Occipital lobe (tissue), 2 donors: ENCODE results near the gene MYO5C. TPM values are rescaled to one million over a fixed set of nuclear protein-coding genes. Genes with fewer than 3 reads are reported as not detected.

Experiments used
- DNase-seq: peaks from one replicate; lab custom pipeline; 2025; lab: John Stamatoyannopoulos, UW
- total RNA-seq: library from RNA; depleted of rRNA; stranded (reverse); fragments of >200 nt; gene quantifications from one replicate; pipeline ENCODE4 v1.2.3, GENCODE V29; 2014

MYO5C gene
- total RNA-seq: 1.2 TPM

- DNase-seq: peak; percentile 47
Observed at GRCh38 chr15:52295421-52296001, at the start of gene MYO5C. TSS of gene MYO5C (minus strand) at chr15:52295804. CDS start at chr15:52295636, 168 bp downstream.

GRCh38 chr15:52344592-52344991 lies 49.0 kb upstream of the MYO5C start:
- no peak for DNase-seq

DNA sequence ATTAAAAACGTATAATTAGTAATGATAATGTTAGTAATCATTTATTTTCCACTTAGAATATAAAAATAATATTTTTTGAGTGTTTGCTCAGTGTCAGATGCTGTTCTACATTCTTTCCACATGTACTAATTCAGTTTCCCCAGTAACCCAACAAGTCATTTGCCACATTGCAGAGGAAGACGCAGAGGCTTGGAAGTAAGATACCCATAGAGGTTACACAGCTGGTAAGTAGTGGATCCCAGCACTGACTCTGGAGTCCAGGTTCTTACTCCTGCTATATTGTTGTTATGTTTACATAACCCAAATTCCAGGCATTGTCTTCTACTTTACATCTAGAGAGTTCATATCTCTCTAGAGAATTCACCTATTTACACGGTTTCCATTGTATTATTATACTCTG lies 48.2 kb upstream of the MYO5C start:
- DNase-seq: no peak

GRCh38 chr15:52340093-52340492 lies 44.5 kb upstream of the MYO5C start:
- no peak for DNase-seq

- DNase-seq: no peak
Observed at GRCh38 chr15:52338891-52339290, 43.3 kb upstream of the MYO5C start.

DNA sequence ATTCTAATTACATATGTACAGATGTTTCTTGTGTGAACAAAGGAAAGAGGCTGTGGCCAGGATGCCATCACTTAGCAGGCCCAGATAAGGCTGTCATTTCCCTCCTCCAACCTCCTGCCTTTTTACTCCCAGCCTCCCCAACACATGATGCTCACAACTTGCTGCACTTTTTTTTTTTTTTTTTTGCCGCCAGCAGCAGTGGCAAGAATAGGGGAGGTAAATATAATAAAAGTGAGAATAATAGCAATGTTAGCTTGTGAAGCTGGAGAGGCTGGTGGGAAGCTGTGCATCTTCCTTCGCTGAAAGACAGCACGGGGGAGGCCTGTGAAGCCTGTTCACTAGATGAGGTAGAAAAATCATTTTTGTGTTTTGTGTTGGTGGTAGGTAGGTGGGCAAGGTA lies 42.5 kb upstream of the MYO5C start:
- no peak for DNase-seq

GRCh38 chr15:52337198-52337853 lies 41.7 kb upstream of the MYO5C start:
- DNase-seq: no peak

DNA sequence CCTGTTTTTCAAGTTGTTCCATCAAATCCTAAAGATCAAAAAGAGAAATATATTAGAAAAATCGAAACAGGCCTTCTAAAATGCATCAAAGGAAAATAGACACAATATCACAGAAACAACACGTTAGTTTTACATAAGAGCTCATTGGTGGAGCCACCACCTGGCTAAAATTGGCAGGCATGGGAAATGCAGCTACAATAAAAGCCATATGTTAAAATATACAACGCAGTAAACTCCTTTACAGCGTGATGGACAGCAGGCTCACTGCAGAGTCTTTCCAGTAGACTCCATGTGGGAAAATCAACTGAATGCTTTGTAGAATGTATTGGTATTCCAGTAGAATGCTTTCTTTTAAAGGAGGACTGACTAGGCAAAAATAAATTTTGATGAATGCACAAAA lies 40.9 kb upstream of the MYO5C start:
- no peak for DNase-seq

DNA sequence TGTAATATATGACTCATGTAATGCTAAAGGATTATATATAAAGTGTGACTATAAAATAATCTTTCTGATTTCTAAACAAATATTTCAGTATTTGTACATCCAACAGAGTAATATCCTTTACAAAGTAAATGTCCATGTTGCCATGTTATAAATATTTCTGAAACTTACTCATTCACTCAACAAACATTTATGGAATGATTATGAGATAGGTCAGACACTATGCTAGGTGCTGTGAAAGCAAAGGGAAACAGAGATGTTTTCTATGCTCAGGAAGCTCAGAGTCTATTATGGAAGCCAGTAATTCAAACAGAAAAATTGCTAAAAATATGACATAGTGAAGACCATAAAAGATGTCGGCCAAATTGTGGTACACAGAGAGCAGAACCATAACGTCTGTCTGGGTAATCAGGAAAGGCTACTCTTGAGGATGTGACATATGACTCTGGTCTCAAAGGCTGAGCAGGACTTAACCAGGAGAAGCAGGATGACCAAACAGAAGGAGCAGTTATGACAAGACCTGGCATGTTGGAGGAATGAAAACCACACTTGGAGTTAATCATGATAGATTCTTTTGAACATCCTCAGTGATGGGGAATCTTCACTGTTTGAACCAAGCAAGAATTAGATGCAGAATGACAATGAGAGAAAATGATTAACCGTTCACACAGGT lies 39.0 kb upstream of the MYO5C start:
- DNase-seq: no peak

- DNase-seq: no peak
Observed at GRCh38 chr15:52331490-52332240, 36.1 kb upstream of the MYO5C start.

DNA sequence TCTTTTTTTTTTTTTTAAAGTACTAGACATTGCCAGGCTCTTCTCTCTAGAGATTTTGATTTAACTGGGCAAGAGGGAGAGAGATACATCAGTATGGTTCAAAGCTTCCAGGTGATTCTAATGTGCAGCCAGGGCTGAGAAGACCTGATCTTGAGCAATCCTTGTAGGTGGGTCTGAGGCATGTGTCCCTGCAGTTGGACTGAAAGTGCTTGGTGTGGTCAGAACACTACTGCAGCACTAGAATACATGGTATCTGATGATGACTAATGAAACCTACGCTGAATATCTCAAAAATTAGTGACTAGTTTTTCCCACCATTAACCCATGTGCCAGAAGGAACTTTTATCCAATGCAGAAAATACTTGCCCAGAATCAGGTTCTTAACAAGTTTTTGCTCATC lies 34.4 kb upstream of the MYO5C start:
- no peak for DNase-seq

DNA sequence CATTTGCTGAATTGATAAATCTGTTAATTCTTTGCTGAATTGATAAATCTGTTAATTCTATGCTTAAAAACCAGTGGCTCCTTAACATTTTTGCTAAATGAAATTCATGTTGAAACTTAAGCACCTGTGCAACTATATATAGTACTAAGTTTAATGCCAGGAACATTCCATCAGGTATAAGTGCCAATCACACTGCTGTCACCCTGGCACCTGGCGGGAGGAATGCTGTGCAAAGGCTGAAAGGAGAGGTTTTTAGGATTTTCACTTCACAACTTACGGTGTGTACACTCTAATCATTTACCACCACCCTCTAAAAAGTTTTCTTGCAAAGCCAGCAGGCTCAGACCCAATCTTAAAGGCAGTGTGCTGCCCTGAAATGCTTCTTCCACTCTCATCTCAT lies 33.5 kb upstream of the MYO5C start:
- DNase-seq: no peak

- no peak for DNase-seq
Observed at GRCh38 chr15:52328680-52329079, 33.1 kb upstream of the MYO5C start.

GRCh38 chr15:52326756-52327155 lies 31.2 kb upstream of the MYO5C start:
- DNase-seq: peak; percentile 21

DNA sequence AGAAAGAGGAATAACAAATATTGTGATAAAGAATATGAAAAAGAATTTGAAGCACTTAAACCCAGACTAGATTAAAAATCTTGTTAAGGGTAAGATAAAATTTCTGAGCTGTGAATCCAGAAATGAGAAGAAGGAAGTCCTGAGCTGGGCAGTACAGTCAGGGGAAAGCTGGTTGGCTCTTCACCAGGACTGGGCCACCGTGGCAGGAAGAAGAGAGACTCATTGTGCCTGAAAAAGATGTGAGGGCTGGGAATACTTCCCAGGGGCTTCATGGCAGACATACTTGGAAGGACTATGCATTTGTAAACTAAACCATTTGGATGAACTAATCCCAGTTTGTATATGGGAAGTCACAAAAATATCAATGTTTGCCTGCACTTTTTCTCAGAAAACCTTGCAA lies 28.5 kb upstream of the MYO5C start:
- no peak for DNase-seq

DNA sequence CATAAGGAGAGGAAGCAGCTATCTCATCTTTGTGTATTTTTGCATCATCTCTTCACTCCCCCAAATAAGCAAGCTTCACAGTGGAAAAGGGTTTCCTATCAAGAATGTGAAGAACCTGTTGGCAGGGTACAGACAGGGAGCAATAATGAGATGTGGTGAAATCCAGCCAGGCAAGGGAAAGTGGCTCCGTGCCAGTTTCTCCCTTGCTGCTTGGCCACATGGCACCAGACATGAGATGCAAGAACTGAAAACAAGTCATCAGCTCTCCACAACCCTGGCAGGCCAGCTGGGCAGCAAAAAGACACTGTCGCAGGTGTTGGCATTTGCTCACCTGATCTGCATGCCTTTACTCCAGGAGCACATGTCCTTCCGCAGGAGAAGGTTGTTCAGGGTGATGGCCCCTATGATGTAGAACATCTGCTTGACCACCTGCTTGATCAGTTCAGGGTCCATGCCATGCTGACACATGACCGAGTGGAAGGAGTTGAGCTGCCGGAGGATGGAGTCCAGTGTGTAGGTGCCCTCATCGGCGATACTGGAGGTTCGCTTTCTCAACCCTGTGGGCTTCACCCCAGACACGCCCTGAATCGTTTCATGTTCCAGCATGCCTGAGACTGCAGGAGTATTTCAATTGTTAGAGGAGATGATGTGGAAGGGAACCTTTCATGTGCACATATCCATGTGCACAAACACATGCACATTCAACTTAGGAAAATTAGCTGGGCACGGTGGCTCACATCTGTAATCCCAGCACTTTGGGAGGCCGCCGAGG lies 23.3 kb upstream of the MYO5C start:
- no peak for DNase-seq

DNA sequence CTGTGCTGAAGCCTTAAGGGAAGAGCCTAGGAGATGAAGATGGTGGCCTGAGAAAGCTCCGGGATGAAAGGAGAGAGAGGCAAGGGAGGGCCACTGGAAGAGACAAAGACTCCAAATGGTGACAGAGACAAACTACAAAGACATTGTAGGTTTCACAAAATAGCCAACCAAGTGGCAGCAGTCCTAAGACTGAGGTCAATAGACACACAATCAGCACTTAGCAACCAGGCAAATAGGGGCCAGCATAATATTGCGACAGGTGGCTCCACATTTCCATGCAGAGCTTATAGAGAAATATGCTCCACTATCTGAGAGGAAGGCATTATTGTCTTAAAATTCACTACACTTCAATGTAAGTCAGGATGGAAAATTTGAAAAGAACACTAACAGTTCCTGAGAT lies 22.1 kb upstream of the MYO5C start:
- no peak for DNase-seq

DNA sequence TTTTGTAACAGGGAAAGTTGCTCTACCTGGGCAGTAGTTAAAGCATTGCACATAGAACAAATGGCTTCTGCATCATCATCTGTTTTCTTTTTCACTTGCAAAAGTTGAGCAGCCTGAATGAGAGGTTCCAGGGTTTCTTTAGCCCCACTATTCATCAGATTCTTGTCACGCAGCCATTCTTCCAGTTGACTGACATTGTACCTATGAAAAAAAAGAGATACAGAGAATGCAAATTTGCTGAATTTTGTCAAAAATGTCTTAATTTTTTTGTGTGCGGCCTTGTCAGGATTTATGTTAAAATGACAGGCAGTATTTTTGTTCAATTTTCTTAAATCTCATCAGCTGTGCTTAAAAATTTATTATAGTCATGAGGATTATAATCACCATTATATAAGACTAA lies 21.4 kb upstream of the MYO5C start:
- no peak for DNase-seq

GRCh38 chr15:52309154-52309548 lies 13.5 kb upstream of the MYO5C start:
- no peak for DNase-seq

DNA sequence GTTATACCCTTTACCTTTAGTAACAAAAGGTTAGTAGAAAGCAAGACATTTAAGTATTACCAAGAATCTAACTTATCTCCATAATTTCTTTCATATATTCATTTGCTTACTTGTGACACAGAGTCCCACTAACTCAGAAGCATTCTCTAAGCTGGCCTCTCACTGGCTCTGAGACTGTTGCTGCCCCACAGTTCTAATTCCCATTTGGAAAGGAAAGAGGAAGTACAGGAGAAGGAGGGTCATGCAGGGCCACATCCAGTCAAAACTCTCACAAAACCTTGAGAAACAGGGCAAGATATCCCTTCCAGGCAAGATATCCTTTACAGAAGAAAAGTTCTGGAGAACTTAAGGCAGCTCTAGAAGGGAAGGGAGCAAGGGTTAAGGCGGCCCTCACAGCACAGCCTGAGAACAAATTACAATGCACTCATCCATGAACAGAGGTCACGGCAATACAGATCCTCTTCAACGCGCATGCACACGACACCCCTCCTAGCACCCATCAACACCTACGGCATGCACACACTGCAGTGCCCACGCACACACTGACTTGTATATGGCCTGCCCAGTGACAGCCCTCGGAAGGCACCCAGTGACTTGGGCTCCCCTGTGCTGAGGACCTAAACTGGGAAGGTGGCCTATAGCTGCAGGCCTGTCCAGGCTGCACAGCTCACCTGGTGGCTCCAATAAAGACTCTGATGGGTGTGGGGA lies 13.0 kb upstream of the MYO5C start:
- DNase-seq: no peak

- no peak for DNase-seq
Observed at GRCh38 chr15:52307847-52308246, 12.2 kb upstream of the MYO5C start.
